Activated CD4-positive, CD25-positive, alpha-beta regulatory T cell treated with anti-CD3 and anti-CD28 coated beads, Interleukin-2, amount 50 U/mL, for 24 hours (primary cell): ENCODE measurements around the gene AFAP1.
"Not testable (repeated sequence)": the region's sequence is repeated elsewhere in the genome, so short reads cannot be mapped to it uniquely, and the experiment has no call there.

Experiments
- ATAC-seq, 2 donors: fragments of 150-1000 bp; cut with Tn5 transposase; one replicate each; pipeline ENCODE4 v1.10.0; 2021; ENCODE audit warnings: mild to moderate bottlenecking in 1 of 2, moderate library complexity in 1 of 2

Gene AFAP1

GRCh38 chr4:7945709-7946380 lies 6.2 kb upstream of the AFAP1 start:
- no peak for ATAC-seq

GRCh38 chr4:7944599-7945220 lies 5.0 kb upstream of the AFAP1 start:
- no peak for ATAC-seq

- not testable (repeated sequence) for ATAC-seq
Observed at GRCh38 chr4:7943688-7944087, 4.0 kb upstream of the AFAP1 start.

GRCh38 chr4:7943211-7943610 lies 3.5 kb upstream of the AFAP1 start:
- no peak for ATAC-seq

GRCh38 chr4:7941965-7942496 lies 2.4 kb upstream of the AFAP1 start:
- ATAC-seq: no peak

GRCh38 chr4:7941111-7941964 lies 1.7 kb upstream of the AFAP1 start:
- ATAC-seq: no peak

GRCh38 chr4:7938609-7939376 lies 868 bp downstream of the AFAP1 start:
- ATAC-seq: peak in 1 of 2 donors; percentile 1

- no peak for ATAC-seq
Observed at GRCh38 chr4:7938266-7938608, 1.4 kb downstream of the AFAP1 start.

GRCh38 chr4:7937006-7937405 lies 2.7 kb downstream of the AFAP1 start:
- no peak for ATAC-seq

- ATAC-seq: no peak
Observed at GRCh38 chr4:7933651-7934510, 5.8 kb downstream of the AFAP1 start.

GRCh38 chr4:7932287-7932686 lies 7.4 kb downstream of the AFAP1 start:
- ATAC-seq: no peak

- no peak for ATAC-seq
Observed at GRCh38 chr4:7929118-7929951, 10.3 kb downstream of the AFAP1 start.

- ATAC-seq: no peak
Observed at GRCh38 chr4:7928711-7929110, 10.9 kb downstream of the AFAP1 start.

- ATAC-seq: no peak
Observed at GRCh38 chr4:7926822-7927221, 12.8 kb downstream of the AFAP1 start.

GRCh38 chr4:7924570-7924969 lies 15.1 kb downstream of the AFAP1 start:
- ATAC-seq: no peak

GRCh38 chr4:7924163-7924562 lies 15.5 kb downstream of the AFAP1 start:
- ATAC-seq: no peak

GRCh38 chr4:7922466-7922865 lies 17.2 kb downstream of the AFAP1 start:
- ATAC-seq: no peak

GRCh38 chr4:7918981-7919380 lies 20.7 kb downstream of the AFAP1 start:
- ATAC-seq: no peak

GRCh38 chr4:7918187-7918586 lies 21.5 kb downstream of the AFAP1 start:
- not testable (repeated sequence) for ATAC-seq

- no peak for ATAC-seq
Observed at GRCh38 chr4:7917669-7918068, 22.0 kb downstream of the AFAP1 start.

GRCh38 chr4:7915875-7916242 lies 23.8 kb downstream of the AFAP1 start:
- ATAC-seq: no peak
